SW 1271 (cell line): ENCODE data around the gene EDC3.
"Not testable (repeated sequence)": the region's sequence is repeated elsewhere in the genome, so short reads cannot be mapped to it uniquely, and the experiment has no call there.

Source experiments
- DNase-seq, 2 experiments: peaks; one replicate each; lab custom pipeline; 2025; lab: John Stamatoyannopoulos, UW

Gene EDC3

GRCh38 chr15:74710319-74711094 lies 14.7 kb upstream of the EDC3 start:
- DNase-seq, result no peak

- no peak for DNase-seq
Observed at GRCh38 chr15:74709892-74710291, 14.1 kb upstream of the EDC3 start.

GRCh38 chr15:74709011-74709410 lies 13.2 kb upstream of the EDC3 start:
- DNase-seq, result no peak

DNA sequence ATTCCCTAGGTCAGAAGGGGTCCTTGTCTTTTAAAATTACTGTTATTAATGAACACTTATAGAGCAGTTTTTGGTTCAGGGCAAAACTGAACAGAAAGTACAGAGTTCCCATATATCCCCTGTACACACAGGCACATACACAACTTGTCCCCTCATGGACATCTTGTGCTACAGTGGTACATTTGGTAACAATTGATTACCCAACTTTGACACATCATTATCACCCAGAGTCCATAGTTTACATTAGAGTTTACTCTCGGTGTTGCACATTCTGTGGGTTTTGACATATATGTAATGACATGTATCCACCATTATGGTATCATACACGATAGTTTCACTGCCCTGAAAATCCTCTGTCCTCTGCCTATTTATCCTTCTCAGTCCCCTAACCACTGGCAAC lies 984 bp upstream of the EDC3 start:
- no peak for DNase-seq

GRCh38 chr15:74696398-74696729 lies 540 bp upstream of the EDC3 start:
- no peak for DNase-seq

GRCh38 chr15:74692327-74692726 lies 3.5 kb downstream of the EDC3 start:
- no peak for DNase-seq

GRCh38 chr15:74683758-74684157 lies 12.1 kb downstream of the EDC3 start:
- no peak for DNase-seq

DNA sequence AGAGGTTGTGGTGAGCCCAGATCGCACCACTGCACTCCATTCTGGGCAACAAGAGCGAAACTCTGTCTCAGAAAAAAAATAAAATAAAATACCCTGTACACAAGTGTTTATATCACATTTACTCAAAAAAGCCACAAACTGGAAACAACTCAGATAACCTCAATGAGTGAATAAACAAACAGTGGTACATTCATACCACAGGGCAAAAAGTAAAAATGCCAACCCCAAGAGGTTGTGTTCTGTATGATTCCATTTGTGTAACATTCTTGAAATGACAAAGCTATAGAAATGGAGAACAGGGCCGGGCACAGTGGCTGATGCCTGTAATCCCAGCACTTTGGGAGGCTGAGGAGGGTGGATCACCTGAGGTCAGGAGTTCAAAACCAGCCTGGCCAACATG lies 12.9 kb downstream of the EDC3 start:
- DNase-seq, result no peak

GRCh38 chr15:74680456-74680855 lies 15.4 kb downstream of the EDC3 start:
- no peak for DNase-seq

DNA sequence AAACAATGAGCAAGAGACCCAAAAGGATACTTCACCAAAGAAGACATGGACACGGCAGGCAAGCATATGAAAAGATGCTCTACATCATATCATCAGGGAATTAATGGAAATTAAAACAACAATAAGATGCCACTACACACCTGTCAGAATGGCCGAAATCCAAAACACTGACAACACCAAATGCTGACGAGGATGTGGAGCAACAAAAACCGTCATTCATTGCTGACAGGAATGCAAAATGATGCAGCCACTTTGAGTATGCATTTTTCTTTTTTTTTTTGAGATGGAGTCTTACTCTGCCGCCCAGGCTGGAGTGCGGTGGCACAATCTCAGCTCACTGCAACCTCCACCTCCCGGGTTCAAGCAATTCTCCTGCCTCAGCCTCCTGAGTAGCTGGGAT lies 19.0 kb downstream of the EDC3 start:
- DNase-seq, result no peak

GRCh38 chr15:74674161-74674560 lies 21.7 kb downstream of the EDC3 start:
- DNase-seq, result no peak

GRCh38 chr15:74669627-74670026 lies 26.2 kb downstream of the EDC3 start:
- no peak for DNase-seq

GRCh38 chr15:74667975-74668374 lies 27.8 kb downstream of the EDC3 start:
- no peak for DNase-seq

DNA sequence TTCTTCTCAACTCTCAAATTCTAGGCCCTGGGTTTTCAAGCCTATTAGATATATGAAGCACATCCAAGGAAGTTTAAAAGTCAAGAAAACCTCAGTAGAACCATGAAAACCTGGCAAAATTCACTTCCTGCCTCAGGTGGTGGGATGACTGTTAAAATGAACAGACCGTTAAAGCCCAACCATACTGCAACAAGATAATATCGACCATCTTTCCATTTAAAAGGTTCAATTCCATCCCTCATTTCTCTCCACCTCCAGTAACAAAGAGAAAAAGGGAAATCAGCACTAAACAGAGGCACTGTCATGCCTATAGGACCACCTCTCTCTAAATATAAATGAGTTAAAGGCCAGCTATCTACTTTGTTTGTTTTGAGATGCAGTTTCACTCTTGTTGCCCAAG lies 31.2 kb downstream of the EDC3 start:
- DNase-seq, result no peak

GRCh38 chr15:74664028-74664616 lies 31.7 kb downstream of the EDC3 start:
- DNase-seq, result no peak

DNA sequence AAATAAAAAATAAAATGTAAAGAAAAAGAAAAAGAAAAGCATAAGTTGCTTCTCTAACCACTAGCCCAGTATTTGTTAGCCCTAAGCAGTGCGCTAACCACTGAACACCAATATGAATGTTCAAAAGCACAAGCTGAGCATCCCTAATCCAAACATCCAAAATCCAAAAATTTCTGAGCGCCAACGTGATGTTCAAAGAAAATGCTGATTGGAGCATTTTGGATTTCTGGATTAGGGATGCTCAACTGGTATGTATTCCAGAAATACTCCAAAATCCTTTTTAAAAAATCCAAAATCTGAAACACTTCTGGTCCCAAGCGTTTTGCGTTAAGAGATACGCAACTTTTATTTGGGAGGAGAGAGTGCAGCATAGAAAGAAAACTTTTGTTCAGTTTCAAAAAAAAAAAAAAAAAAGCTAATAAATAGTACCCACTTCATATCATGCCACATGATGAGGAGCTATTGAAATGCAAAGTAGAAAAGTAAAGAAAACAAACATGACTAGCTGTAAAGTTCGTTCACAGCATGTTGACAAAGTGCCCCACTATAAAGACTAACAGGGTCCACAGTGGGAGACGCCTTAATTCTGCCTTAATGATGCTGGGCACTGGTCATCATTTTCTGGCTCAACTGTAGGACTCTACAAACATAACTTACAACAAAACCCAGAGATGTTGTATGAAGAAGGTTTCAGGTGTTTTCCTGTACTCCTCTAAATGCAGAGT lies 32.4 kb downstream of the EDC3 start:
- no peak for DNase-seq

DNA sequence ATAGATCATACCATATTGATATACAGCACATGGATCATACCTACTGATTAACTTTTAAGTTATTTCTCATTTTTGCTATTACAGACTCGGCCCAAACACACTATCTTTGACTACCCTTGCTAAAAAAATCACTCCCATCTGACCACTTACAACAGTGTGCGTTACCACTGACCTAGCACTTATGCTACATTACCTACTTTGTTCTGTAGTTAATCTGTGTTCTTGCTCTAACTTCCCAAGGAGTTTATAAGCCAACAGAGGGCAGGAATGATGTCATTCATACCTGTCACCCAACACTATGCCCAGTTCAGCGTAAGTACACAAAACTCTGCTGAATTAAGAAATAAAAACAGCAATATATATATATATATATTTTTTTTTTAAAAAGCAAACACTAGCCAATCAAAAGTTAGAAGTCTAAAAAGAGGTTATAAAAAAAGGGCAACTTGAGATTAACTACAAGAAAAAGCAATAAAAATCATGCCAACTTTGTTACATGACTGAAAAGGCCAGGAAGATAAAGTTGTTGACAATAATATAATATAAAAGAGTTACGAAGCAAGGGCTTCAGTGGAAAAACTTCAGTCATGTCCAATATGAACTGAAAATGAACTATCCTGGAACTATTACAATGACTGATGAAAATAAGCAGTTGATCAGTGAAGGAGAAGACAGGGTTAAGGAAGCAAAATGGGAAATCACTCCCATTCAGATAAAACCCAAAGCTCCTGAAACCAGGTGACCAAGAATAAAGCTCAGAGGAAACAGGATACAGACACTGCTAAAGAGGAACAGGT lies 33.6 kb downstream of the EDC3 start:
- DNase-seq, result no peak

DNA sequence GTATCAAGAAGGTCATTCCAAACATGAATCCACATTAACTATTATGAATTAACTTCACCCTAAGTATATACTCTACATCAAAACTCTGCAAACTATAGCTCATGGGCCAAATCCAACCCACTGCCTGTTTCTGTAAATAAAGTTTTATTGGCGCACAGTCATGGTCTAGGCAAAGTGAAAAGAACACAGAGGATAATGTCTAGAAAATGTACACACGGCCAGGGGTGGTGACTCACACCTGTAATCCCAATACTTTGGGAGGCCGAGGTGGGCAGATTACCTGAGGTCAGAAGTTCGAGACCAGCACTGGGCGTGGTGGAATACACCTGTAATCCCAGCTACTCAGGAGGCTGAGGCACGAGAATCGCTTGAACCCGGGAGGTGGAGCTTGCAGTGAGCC lies 34.5 kb downstream of the EDC3 start:
- DNase-seq, result not testable (repeated sequence)

DNA sequence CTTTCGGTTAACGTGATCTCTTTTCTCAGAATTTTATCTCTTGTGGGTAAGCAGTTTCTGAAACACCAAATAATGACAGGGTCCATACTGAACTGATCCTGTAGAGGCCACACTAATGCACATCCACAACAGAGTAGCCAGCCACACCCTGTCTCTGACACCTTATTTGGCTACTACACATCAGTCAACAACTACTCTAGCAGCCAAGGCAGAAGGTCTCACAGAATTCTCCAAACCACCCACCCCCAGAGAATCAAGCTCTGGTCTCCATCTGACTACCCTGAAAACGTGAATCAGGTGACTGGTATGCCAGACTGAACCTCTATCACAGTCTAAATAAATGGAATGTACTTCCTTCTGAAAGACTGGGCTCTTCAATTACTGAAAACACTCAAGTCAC lies 38.0 kb downstream of the EDC3 start:
- no peak for DNase-seq

- no peak for DNase-seq
Observed at GRCh38 chr15:74656935-74657535, 38.8 kb downstream of the EDC3 start.

DNA sequence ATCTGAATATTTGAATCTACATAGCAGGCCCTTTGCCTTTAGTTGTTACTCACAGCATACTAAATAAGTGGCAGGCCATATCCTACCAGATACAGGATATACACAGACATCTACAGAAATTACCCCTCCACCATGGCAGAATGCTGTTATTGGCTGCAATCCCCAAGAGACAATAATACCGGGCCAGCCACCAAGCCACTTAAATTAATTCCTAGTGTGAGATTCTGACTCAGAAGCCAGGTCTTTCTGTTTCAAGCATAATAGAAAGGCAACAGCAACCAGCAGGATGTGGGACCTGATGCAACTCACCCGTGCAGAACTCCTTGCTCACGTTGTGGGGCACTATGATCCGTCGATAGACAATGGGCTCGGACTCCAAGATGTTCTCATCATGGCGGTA lies 40.4 kb downstream of the EDC3 start:
- DNase-seq, result no peak

DNA sequence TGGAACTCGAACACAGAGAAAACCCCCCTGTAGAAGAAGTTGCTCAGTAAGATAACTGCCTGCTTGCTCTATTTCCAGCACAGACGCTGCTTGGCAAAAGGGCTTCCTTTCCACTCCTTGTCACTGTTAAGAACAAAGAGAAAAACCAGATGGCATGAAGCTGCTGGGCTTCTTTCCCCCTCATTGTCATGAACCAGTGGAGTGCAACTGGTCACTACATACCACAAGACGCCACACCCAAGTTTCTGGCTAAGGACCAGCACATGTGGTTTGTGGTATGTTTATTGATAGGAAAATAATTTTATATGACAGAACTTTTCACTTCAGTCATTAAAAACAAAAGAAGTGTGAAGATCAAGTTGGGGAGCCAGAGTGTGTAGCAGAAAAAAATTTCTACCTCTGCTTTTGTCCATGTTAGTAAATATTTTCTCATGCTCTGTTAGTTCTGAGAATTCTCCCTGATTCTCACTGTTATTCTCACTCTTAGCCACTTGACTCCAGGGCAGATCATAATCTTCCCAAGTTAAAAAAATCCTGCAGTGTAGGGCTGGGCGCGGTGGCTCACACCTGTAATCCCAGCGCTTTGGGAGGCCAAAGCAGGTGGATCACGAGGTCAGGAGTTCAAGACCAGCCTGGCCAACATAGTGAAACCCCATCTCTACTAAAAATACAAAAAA lies 42.3 kb downstream of the EDC3 start:
- DNase-seq, result peak in 1 of 2 experiments; percentile 17
